HG02870 (cell line): ENCODE data around the gene DOCK1.

Source experiments
- ATAC-seq: cut with Tn5 transposase; IDR thresholded peaks from one replicate; pipeline ENCODE4 v1.9.1; 2021; ENCODE audit warnings: mild to moderate bottlenecking, moderate library complexity; ENCODE audit not compliant: unreplicated experiment

DOCK1 gene

GRCh38 chr10:127411062-127411461, 505.8 kb downstream of the DOCK1 start:
- no peak for ATAC-seq

GRCh38 chr10:127413326-127413725, 508.1 kb downstream of the DOCK1 start:
- no peak for ATAC-seq

- ATAC-seq = no peak
Observed at GRCh38 chr10:127414024-127414423, 508.8 kb downstream of the DOCK1 start.

- ATAC-seq = no peak
Observed at GRCh38 chr10:127415116-127415515, 509.9 kb downstream of the DOCK1 start.

GRCh38 chr10:127415901-127416581, 510.8 kb downstream of the DOCK1 start:
- ATAC-seq = no peak

GRCh38 chr10:127417031-127417430, 511.8 kb downstream of the DOCK1 start:
- no peak for ATAC-seq

GRCh38 chr10:127417686-127418401, 512.6 kb downstream of the DOCK1 start:
- no peak for ATAC-seq

GRCh38 chr10:127418536-127419168, 513.4 kb downstream of the DOCK1 start:
- no peak for ATAC-seq

- ATAC-seq = no peak
Observed at GRCh38 chr10:127420138-127420684, 515.0 kb downstream of the DOCK1 start.

- no peak for ATAC-seq
Observed at GRCh38 chr10:127423218-127423915, 518.1 kb downstream of the DOCK1 start.

GRCh38 chr10:127424594-127425264, 519.5 kb downstream of the DOCK1 start:
- no peak for ATAC-seq

GRCh38 chr10:127426746-127427145, 521.5 kb downstream of the DOCK1 start:
- no peak for ATAC-seq

- ATAC-seq = no peak
Observed at GRCh38 chr10:127427926-127428325, 522.7 kb downstream of the DOCK1 start.

GRCh38 chr10:127428385-127428980, 523.3 kb downstream of the DOCK1 start:
- no peak for ATAC-seq

- ATAC-seq = no peak
Observed at GRCh38 chr10:127429601-127430312, 524.5 kb downstream of the DOCK1 start.

GRCh38 chr10:127431525-127431924, 526.3 kb downstream of the DOCK1 start:
- ATAC-seq = no peak

GRCh38 chr10:127434006-127434405, 528.8 kb downstream of the DOCK1 start:
- ATAC-seq = no peak

GRCh38 chr10:127435246-127435645, 530.0 kb downstream of the DOCK1 start:
- ATAC-seq = no peak

GRCh38 chr10:127440371-127440770, 535.1 kb downstream of the DOCK1 start:
- no peak for ATAC-seq
